ENCODE measurements around the gene ZSCAN1.

DNA sequence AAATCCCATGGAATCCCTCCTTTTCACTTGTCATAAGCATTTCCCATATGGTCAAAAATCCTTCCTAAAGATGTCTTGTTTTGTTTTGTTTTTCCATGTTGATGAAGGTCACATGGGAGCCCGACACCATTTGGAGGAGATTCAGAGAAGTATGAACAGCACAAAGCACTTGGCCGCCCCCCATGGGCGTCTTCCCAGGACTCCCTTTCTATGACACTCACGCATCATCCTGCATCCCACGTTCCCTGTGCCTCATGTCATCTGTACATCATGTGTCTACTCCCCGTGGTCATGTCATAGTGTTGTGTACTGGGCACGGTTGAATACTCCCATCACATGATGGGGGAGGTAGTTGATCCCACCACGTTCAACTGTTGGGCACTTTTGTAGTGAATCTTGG, 2.0 kb downstream of the ZSCAN1 start:
- no peak for TF ChIP-seq POLR2AphosphoS5 (IDR thresholded peaks at IDR 0.05; ENCODE audit: low read depth, low read length)
- TF ChIP-seq, protein P1, sequence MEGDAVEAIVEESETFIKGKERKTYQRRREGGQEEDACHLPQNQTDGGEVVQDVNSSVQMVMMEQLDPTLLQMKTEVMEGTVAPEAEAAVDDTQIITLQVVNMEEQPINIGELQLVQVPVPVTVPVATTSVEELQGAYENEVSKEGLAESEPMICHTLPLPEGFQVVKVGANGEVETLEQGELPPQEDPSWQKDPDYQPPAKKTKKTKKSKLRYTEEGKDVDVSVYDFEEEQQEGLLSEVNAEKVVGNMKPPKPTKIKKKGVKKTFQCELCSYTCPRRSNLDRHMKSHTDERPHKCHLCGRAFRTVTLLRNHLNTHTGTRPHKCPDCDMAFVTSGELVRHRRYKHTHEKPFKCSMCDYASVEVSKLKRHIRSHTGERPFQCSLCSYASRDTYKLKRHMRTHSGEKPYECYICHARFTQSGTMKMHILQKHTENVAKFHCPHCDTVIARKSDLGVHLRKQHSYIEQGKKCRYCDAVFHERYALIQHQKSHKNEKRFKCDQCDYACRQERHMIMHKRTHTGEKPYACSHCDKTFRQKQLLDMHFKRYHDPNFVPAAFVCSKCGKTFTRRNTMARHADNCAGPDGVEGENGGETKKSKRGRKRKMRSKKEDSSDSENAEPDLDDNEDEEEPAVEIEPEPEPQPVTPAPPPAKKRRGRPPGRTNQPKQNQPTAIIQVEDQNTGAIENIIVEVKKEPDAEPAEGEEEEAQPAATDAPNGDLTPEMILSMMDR (IDR thresholded peaks at IDR 0.05), result no peak
- no peak for TF ChIP-seq SIN3A (IDR thresholded peaks at IDR 0.05; ENCODE audit: borderline replicate concordance, insufficient read depth, low read depth, low read length)
